Endothelial cell (in vitro differentiated cells): Measurements from ENCODE around the gene MCMBP. TPM values are rescaled to one million over a fixed set of nuclear protein-coding genes. Genes with fewer than 3 reads are reported as not detected.

Source experiments
- DNase-seq: peaks from one replicate; pipeline ENCODE4 v3.0.0; 2021; ENCODE audit warnings: low spot score
- H3K27ac Mint-ChIP-seq: one replicate; pipeline ENCODE4 v1.8.0; 2021; ENCODE audit warnings: mixed read lengths, inconsistent platforms; ENCODE audit not compliant: unreplicated experiment
- H3K27me3 Mint-ChIP-seq: one replicate; pipeline ENCODE4 v1.8.0; 2021; ENCODE audit warnings: mild to moderate bottlenecking, moderate library complexity, mixed read lengths, inconsistent platforms; ENCODE audit not compliant: unreplicated experiment
- H3K36me3 Mint-ChIP-seq: one replicate; pipeline ENCODE4 v1.8.0; 2021; ENCODE audit warnings: mild to moderate bottlenecking, low read depth, mixed read lengths, inconsistent platforms; ENCODE audit not compliant: unreplicated experiment
- H3K4me1 Mint-ChIP-seq: one replicate; pipeline ENCODE4 v1.8.0; 2021; ENCODE audit warnings: mild to moderate bottlenecking, mixed read lengths, inconsistent platforms; ENCODE audit not compliant: unreplicated experiment
- H3K4me3 Mint-ChIP-seq: one replicate; pipeline ENCODE4 v1.8.0; 2021; ENCODE audit warnings: mild to moderate bottlenecking, mixed read lengths, inconsistent platforms; ENCODE audit not compliant: unreplicated experiment
- H3K9me3 Mint-ChIP-seq: one replicate; pipeline ENCODE4 v1.8.0; 2021; ENCODE audit warnings: mixed read lengths, inconsistent platforms; ENCODE audit not compliant: unreplicated experiment
- long read RNA-seq: library from polyadenylated mRNA; unstranded; transcript quantifications from one replicate; pipeline ENCODE4 v2.0.0, GENCODE V29; 2020; ENCODE audit not compliant: unreplicated experiment
- total RNA-seq: library from RNA; stranded (reverse); fragmentation: NEBNext Ultra II Directional; extraction: Animal tissue kit (Norgen Biotek cat#: 25700); gene quantifications from one replicate; pipeline ENCODE4 v1.2.1, GENCODE V29; 2021; ENCODE audit not compliant: unreplicated experiment
- TF ChIP-seq, protein P1 (sequence below): fragments of 200-600 bp; sonication (generic); IDR thresholded peaks from one replicate; pipeline ENCODE4 v1.5.0; 2021; ENCODE audit warnings: antibody characterized with exemption; ENCODE audit not compliant: unreplicated experiment

The MCMBP gene
- 72.1 TPM for total RNA-seq
- long read RNA-seq, full-length matches to known transcripts: 34 of 41 reads
- long read RNA-seq, partial matches to known transcripts: 3 of 41 reads
- long read RNA-seq, other reads (novel, unspliced or antisense): 4 of 41 reads

DNA sequence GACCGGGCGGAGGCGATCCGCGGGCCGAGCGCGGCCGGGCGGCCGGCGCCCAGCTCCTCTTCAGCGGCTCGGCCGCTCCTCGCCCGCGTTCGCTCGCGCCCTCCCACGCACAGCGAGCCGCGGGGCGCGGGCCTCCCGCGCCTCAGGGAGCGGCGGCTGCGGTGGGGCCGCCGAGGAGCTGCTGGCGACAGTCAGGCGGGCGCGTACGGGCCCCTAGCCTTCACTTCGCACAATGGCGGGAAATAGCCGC lies at the start of gene MCMBP:
Gene MCMBP, minus strand, starts transcription at position 234 of the 250 bp plus-strand sequence. CDS start 259 bp downstream, outside the sequence.
- peaks cover 7% of the 10 kb centered on the region for H3K36me3 Mint-ChIP-seq
- DNase-seq: no peak
- peak within 1 kb of the TSS; percentile 99 for H3K4me3 Mint-ChIP-seq
- no peaks in the 10 kb centered on the region for H3K9me3 Mint-ChIP-seq
- peaks cover 8% of the 10 kb centered on the region for H3K27me3 Mint-ChIP-seq
- H3K27ac Mint-ChIP-seq: peak within 1 kb of the TSS; percentile 93
- TF ChIP-seq, protein P1, sequence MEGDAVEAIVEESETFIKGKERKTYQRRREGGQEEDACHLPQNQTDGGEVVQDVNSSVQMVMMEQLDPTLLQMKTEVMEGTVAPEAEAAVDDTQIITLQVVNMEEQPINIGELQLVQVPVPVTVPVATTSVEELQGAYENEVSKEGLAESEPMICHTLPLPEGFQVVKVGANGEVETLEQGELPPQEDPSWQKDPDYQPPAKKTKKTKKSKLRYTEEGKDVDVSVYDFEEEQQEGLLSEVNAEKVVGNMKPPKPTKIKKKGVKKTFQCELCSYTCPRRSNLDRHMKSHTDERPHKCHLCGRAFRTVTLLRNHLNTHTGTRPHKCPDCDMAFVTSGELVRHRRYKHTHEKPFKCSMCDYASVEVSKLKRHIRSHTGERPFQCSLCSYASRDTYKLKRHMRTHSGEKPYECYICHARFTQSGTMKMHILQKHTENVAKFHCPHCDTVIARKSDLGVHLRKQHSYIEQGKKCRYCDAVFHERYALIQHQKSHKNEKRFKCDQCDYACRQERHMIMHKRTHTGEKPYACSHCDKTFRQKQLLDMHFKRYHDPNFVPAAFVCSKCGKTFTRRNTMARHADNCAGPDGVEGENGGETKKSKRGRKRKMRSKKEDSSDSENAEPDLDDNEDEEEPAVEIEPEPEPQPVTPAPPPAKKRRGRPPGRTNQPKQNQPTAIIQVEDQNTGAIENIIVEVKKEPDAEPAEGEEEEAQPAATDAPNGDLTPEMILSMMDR: no peak
- H3K4me1 Mint-ChIP-seq: peaks cover 30% of the 10 kb centered on the region

DNA sequence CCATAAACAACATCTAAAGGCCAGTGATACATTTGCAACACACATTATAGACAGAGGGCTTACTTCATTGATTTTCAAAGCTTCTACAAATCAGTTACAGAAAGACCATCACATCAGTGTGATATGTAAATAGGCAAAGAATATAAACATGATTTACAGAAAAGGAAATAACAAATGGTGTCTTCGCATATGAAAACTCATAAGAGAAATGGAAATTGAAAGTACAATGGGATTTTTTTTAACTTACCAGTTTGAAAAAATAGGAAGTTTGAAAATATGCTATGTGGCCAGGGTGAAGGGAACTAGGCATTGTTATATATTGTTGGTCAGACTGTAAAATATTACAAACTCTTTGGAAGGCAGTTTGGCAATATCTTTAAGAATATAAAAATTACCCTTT lies 47.2 kb upstream of the MCMBP start:
- no peak for DNase-seq
- Mint-ChIP-seq H3K27ac (no peak overlapping the region), H3K36me3 (peaks cover 15% of the 10 kb centered on the region), H3K4me3 (no peak overlapping the region), H3K4me1 (no peaks in the 10 kb centered on the region), H3K27me3 (no peaks in the 10 kb centered on the region), H3K9me3 (no peaks in the 10 kb centered on the region)
- TF ChIP-seq, protein P1: no peak

DNA sequence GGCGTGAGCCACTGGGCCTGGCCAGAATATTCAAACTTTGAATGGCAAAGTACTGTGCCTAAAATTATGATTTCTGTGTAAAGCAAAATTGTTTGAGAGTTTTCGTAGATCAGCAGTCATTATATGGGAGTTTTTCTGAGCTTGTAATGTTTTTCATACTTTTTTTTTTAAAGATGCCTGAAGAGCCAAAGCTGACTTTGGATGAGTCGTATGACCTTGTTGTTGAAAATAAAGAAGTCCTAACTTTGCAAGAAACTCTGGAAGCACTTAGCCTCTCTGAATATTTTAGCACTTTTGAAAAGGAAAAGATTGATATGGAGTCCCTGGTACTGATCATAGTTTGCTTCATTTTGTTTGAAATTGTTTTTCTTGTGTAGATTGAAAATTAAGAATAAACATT lies 46.6 kb upstream of the MCMBP start:
- H3K27me3 Mint-ChIP-seq: no peaks in the 10 kb centered on the region
- DNase-seq: no peak
- no peaks in the 10 kb centered on the region for H3K9me3 Mint-ChIP-seq
- TF ChIP-seq, protein P1: no peak
- H3K36me3 Mint-ChIP-seq: peaks cover 15% of the 10 kb centered on the region
- no peaks in the 10 kb centered on the region for H3K4me1 Mint-ChIP-seq
- H3K4me3 Mint-ChIP-seq: no peak overlapping the region
- H3K27ac Mint-ChIP-seq: no peak overlapping the region

DNA sequence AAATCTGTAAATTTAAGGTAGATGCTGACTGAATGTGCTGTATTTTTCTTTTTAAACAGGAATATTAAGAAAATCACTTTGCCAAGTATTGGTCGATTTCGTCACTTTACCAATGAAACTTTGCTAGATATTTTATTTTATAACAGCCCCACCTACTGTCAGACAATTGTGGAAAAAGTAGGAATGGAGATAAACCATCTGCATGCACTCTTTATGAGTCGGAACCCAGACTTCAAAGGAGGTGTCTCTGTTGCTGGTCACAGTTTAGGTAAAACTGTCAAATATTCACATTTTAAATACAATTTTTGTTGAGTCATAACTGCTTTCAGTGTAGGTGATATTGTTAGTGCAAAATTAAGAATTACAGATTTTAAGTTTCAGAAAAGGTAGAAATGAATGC lies 45.1 kb upstream of the MCMBP start:
- Mint-ChIP-seq H3K27me3 (no peaks in the 10 kb centered on the region), H3K4me1 (no peaks in the 10 kb centered on the region), H3K27ac (no peak overlapping the region), H3K9me3 (no peaks in the 10 kb centered on the region), H3K4me3 (no peak overlapping the region), H3K36me3 (peaks cover 20% of the 10 kb centered on the region)
- DNase-seq: no peak
- TF ChIP-seq, protein P1: no peak

DNA sequence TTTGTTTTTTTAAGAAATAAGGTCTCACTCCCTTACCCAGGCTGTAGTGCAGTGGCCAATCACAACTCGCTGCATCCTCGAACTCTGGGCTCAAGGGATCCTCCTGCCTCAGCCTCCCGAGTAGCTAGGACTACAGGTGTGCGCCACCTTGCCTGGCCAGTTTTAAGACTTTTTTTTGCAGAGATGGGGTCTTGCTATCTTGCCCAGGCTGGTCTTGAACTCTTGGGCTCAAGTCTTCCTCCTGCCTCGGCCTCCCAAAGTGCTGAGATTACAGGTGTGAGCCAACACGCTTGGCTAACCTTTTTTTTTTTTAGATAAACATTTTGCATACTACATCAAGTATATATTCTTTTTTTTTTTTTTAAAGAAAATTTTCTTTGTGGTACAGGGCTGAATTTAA lies 38.0 kb upstream of the MCMBP start:
- Mint-ChIP-seq H3K27me3 (no peaks in the 10 kb centered on the region), H3K36me3 (peaks cover 11% of the 10 kb centered on the region), H3K4me3 (no peak overlapping the region), H3K27ac (no peak overlapping the region), H3K9me3 (no peaks in the 10 kb centered on the region), H3K4me1 (no peaks in the 10 kb centered on the region)
- no peak for DNase-seq
- TF ChIP-seq, protein P1: no peak
